ENCODE measurements around the gene WNT7B.

DNA sequence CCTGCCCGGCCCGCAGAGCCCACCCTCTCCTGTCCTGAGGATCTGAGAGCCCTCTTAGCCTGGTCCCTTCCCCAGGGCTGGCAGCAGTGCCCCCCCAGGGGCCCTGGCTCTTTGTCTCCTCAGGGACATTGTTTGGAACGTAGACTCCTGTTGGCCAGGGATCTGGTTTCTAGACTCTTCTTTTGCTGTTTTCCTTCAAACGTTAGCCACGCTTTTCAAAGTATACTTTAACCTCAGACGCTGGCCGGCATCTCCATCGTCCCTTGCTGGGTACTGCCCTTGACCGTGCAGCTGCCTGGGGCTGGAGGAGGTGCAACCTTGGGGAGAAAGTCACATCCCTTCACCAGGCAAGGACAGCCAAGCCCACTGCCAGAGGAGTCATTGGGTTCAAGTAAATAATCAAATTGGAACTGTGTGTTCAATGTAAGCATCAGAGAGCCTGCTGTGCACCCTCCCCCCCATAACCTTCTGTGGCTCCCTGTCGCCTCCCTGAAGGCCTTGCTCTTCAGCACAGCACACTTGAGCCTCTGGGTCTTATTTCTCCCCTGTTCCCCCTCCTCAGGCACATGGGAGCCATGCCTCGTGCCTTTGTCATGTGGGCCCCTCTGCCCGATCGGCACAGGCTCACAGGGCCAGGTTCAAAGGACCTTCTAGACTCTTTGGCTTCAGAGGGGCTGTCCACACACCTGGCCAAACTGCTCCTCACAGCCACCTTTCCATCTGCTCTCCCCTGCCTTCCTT is 21.8 kb upstream of the WNT7B start:
- TF ChIP-seq EP300 (IDR thresholded peaks at IDR 0.05) (no peak), POLR2AphosphoS5 (IDR thresholded peaks at IDR 0.05) (no peak), POLR2A (IDR thresholded peaks at IDR 0.05) (no peak)
- TF ChIP-seq, protein P1, sequence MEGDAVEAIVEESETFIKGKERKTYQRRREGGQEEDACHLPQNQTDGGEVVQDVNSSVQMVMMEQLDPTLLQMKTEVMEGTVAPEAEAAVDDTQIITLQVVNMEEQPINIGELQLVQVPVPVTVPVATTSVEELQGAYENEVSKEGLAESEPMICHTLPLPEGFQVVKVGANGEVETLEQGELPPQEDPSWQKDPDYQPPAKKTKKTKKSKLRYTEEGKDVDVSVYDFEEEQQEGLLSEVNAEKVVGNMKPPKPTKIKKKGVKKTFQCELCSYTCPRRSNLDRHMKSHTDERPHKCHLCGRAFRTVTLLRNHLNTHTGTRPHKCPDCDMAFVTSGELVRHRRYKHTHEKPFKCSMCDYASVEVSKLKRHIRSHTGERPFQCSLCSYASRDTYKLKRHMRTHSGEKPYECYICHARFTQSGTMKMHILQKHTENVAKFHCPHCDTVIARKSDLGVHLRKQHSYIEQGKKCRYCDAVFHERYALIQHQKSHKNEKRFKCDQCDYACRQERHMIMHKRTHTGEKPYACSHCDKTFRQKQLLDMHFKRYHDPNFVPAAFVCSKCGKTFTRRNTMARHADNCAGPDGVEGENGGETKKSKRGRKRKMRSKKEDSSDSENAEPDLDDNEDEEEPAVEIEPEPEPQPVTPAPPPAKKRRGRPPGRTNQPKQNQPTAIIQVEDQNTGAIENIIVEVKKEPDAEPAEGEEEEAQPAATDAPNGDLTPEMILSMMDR (IDR thresholded peaks at IDR 0.05): no peak
